ENCODE measurements around the gene MT1F. TPM values are rescaled to one million over a fixed set of nuclear protein-coding genes. Genes with fewer than 3 reads are reported as not detected.
"Not testable (repeated sequence)": the region's sequence is repeated elsewhere in the genome, so short reads cannot be mapped to it uniquely, and the experiment has no call there.

Gene MT1F
- total RNA-seq, 2 experiments from 2014 or later = 13.1 to 13.2 TPM

- Mint-ChIP-seq H3K27ac (no peak overlapping the region), H3K27me3 (peaks cover 60% of the 10 kb centered on the region), H3K36me3 (peaks cover 4% of the 10 kb centered on the region), H3K4me3 (peak overlapping the region; percentile 19), H3K9me3 (no peaks in the 10 kb centered on the region), H3K4me1 (peaks cover 17% of the 10 kb centered on the region)
- no peak for DNase-seq
Measured at GRCh38 chr16:56669840-56670619, 12.3 kb downstream of the MT1F start.

- Mint-ChIP-seq H3K4me1 (peaks cover 21% of the 10 kb centered on the region), H3K27me3 (peaks cover 63% of the 10 kb centered on the region), H3K9me3 (no peaks in the 10 kb centered on the region), H3K4me3 (no peak overlapping the region), H3K36me3 (peaks cover 4% of the 10 kb centered on the region), H3K27ac (no peak overlapping the region)
- DNase-seq = no peak
Measured at GRCh38 chr16:56670620-56670934, 12.8 kb downstream of the MT1F start.

- peaks cover 58% of the 10 kb centered on the region for H3K27me3 Mint-ChIP-seq
- H3K4me3 Mint-ChIP-seq, H3K9me3 Mint-ChIP-seq, H3K36me3 Mint-ChIP-seq, H3K27ac Mint-ChIP-seq, DNase-seq: not testable (repeated sequence)
- peaks cover 26% of the 10 kb centered on the region for H3K4me1 Mint-ChIP-seq
Measured at GRCh38 chr16:56671691-56672090, 13.9 kb downstream of the MT1F start.

GRCh38 chr16:56672171-56672570 is 14.4 kb downstream of the MT1F start:
- Mint-ChIP-seq H3K4me1 (peaks cover 26% of the 10 kb centered on the region), H3K27me3 (peaks cover 57% of the 10 kb centered on the region)
- H3K9me3 Mint-ChIP-seq, DNase-seq, H3K4me3 Mint-ChIP-seq, H3K27ac Mint-ChIP-seq, H3K36me3 Mint-ChIP-seq: not testable (repeated sequence)

GRCh38 chr16:56672761-56673536 is 15.2 kb downstream of the MT1F start:
- DNase-seq = no peak
- Mint-ChIP-seq H3K4me3 (no peak overlapping the region), H3K36me3 (peaks cover 1% of the 10 kb centered on the region), H3K4me1 (peaks cover 24% of the 10 kb centered on the region), H3K9me3 (no peaks in the 10 kb centered on the region), H3K27ac (no peak overlapping the region), H3K27me3 (peaks cover 49% of the 10 kb centered on the region)

- H3K36me3 Mint-ChIP-seq = peaks cover 1% of the 10 kb centered on the region
- peak; percentile 41 for DNase-seq
- no peak overlapping the region for H3K4me3 Mint-ChIP-seq
- peaks cover 39% of the 10 kb centered on the region for H3K27me3 Mint-ChIP-seq
- no peak overlapping the region for H3K27ac Mint-ChIP-seq
- peaks cover 17% of the 10 kb centered on the region for H3K4me1 Mint-ChIP-seq
- no peaks in the 10 kb centered on the region for H3K9me3 Mint-ChIP-seq
Measured at GRCh38 chr16:56673921-56674320, 16.2 kb downstream of the MT1F start.

- not testable (repeated sequence) for H3K36me3 Mint-ChIP-seq, H3K9me3 Mint-ChIP-seq, H3K4me3 Mint-ChIP-seq, H3K27ac Mint-ChIP-seq, DNase-seq
- Mint-ChIP-seq H3K4me1 (peaks cover 12% of the 10 kb centered on the region), H3K27me3 (peaks cover 33% of the 10 kb centered on the region)
Measured at GRCh38 chr16:56674570-56674969, 16.8 kb downstream of the MT1F start.

- Mint-ChIP-seq H3K27me3 (peaks cover 21% of the 10 kb centered on the region), H3K36me3 (peaks cover 1% of the 10 kb centered on the region), H3K4me1 (peaks cover 12% of the 10 kb centered on the region), H3K27ac (no peak overlapping the region), H3K4me3 (peak overlapping the region; percentile 72), H3K9me3 (no peaks in the 10 kb centered on the region)
- DNase-seq = peak; percentile 76
Measured at GRCh38 chr16:56675685-56676210, 18.0 kb downstream of the MT1F start.

- Mint-ChIP-seq H3K4me1 (peaks cover 21% of the 10 kb centered on the region), H3K9me3 (no peaks in the 10 kb centered on the region), H3K36me3 (no peaks in the 10 kb centered on the region), H3K27ac (no peak overlapping the region), H3K27me3 (peaks cover 7% of the 10 kb centered on the region), H3K4me3 (no peak overlapping the region)
- no peak for DNase-seq
Measured at GRCh38 chr16:56677474-56677873, 19.7 kb downstream of the MT1F start.

- no peak for DNase-seq
- Mint-ChIP-seq H3K36me3 (peaks cover 8% of the 10 kb centered on the region), H3K27ac (no peak overlapping the region), H3K4me3 (no peak overlapping the region), H3K27me3 (peaks cover 3% of the 10 kb centered on the region), H3K4me1 (peaks cover 30% of the 10 kb centered on the region), H3K9me3 (no peaks in the 10 kb centered on the region)
Measured at GRCh38 chr16:56679078-56679730, 21.4 kb downstream of the MT1F start.

GRCh38 chr16:56679818-56680217 is 22.1 kb downstream of the MT1F start:
- H3K27ac Mint-ChIP-seq = no peak overlapping the region
- peaks cover 32% of the 10 kb centered on the region for H3K4me1 Mint-ChIP-seq
- H3K9me3 Mint-ChIP-seq = no peaks in the 10 kb centered on the region
- peaks cover 3% of the 10 kb centered on the region for H3K27me3 Mint-ChIP-seq
- peaks cover 12% of the 10 kb centered on the region for H3K36me3 Mint-ChIP-seq
- DNase-seq = no peak
- no peak overlapping the region for H3K4me3 Mint-ChIP-seq

- Mint-ChIP-seq H3K4me3 (peak within 1 kb of the TSS; percentile 96), H3K27ac (peak within 1 kb of the TSS; percentile 97), H3K27me3 (no peaks in the 10 kb centered on the region), H3K36me3 (peaks cover 16% of the 10 kb centered on the region), H3K9me3 (peaks cover 3% of the 10 kb centered on the region), H3K4me1 (peaks cover 23% of the 10 kb centered on the region)
- DNase-seq = peak; percentile 95
Measured at GRCh38 chr16:56681939-56682702, 24.4 kb downstream of the MT1F start, which contains the start of gene MT1X. MT1X (plus strand) TSS chr16:56682470; CDS start chr16:56682541, 71 bp downstream.

- H3K4me1 Mint-ChIP-seq = peaks cover 23% of the 10 kb centered on the region
- no peak for DNase-seq
- peak overlapping the region; percentile 96 for H3K4me3 Mint-ChIP-seq
- H3K27me3 Mint-ChIP-seq = no peaks in the 10 kb centered on the region
- H3K36me3 Mint-ChIP-seq = peaks cover 16% of the 10 kb centered on the region
- peak overlapping the region; percentile 97 for H3K27ac Mint-ChIP-seq
- peaks cover 3% of the 10 kb centered on the region for H3K9me3 Mint-ChIP-seq
Measured at GRCh38 chr16:56682703-56683397, 25.1 kb downstream of the MT1F start.

All from activated naive CD8-positive, alpha-beta T cell treated with anti-CD3 and anti-CD28 coated beads for 36 hours (primary cell).